Measurements from ENCODE around the gene RPSA. TPM values are rescaled to one million over a fixed set of nuclear protein-coding genes. Genes with fewer than 3 reads are reported as not detected.

RPSA gene
- total RNA-seq (2022; extraction: Qiagen RNA extraction; ENCODE audit: low read depth) = 2,605 to 2,896 TPM (median 2,673 TPM) in 5 replicates

GRCh38 chr3:39406368-39407258 lies at the start of gene RPSA:
TSS of gene RPSA (plus strand) at chr3:39406720. CDS start at chr3:39407654, 934 bp downstream.

GRCh38 chr3:39383045-39383880 lies 23.3 kb upstream of the RPSA start, which contains the start of gene SLC25A38:
TSS of gene SLC25A38 (plus strand) at chr3:39383370. CDS start at chr3:39383725, 355 bp downstream.

Other genes starting within 250 kb of the RPSA start
- 0.15 to 0.35 TPM (median 0.25 TPM) in 5 replicates for gene XIRP1, start 214.1 kb upstream of the RPSA start, total RNA-seq (2022; extraction: Qiagen RNA extraction; ENCODE audit: low read depth)
- 0.03 to 0.08 TPM (median 0.05 TPM) in 3 of 5 replicates, not detected in the others for gene CX3CR1, start 126.7 kb upstream of the RPSA start, total RNA-seq (2022; extraction: Qiagen RNA extraction; ENCODE audit: low read depth)
- gene CCR8, start 77.0 kb upstream of the RPSA start, total RNA-seq (2022; extraction: Qiagen RNA extraction; ENCODE audit: low read depth) = not detected in 5 replicates
- 36.2 to 49.0 TPM (median 39.8 TPM) in 5 replicates for gene SLC25A38, start 23.4 kb upstream of the RPSA start, total RNA-seq (2022; extraction: Qiagen RNA extraction; ENCODE audit: low read depth)
- 0.09 to 0.37 TPM in 2 of 5 replicates, not detected in the others for gene MOBP, start 61.0 kb downstream of the RPSA start, total RNA-seq (2022; extraction: Qiagen RNA extraction; ENCODE audit: low read depth)